Stimulated activated CD8-positive, alpha-beta memory T cell treated with anti-CD3 and anti-CD28 coated beads, Interleukin-15, amount 100 ng/mL, for 1 hour (primary cell): Measurements from ENCODE around the gene NTNG2.
"Not testable (repeated sequence)": the region's sequence is repeated elsewhere in the genome, so short reads cannot be mapped to it uniquely, and the experiment has no call there.

Source experiments
- DNase-seq: peaks from one replicate; pipeline ENCODE4 v3.0.0-alpha.2; 2020; ENCODE audit warnings: low read depth

Gene NTNG2

GRCh38 chr9:132250324-132251262 is 88.7 kb downstream of the NTNG2 start:
- DNase-seq: no peak

- DNase-seq: no peak
Observed at GRCh38 chr9:132260846-132261245, 99.0 kb downstream of the NTNG2 start.

GRCh38 chr9:132266017-132266416 is 104.2 kb downstream of the NTNG2 start:
- DNase-seq: no peak

- DNase-seq: no peak
Observed at GRCh38 chr9:132267660-132268059, 105.8 kb downstream of the NTNG2 start.

GRCh38 chr9:132268725-132269352 is 107.0 kb downstream of the NTNG2 start:
- peak; percentile 53 for DNase-seq

GRCh38 chr9:132269704-132270516 is 108.1 kb downstream of the NTNG2 start:
- DNase-seq: not testable (repeated sequence)

GRCh38 chr9:132274861-132275260 is 113.0 kb downstream of the NTNG2 start:
- DNase-seq: no peak

GRCh38 chr9:132283165-132283564 is 121.3 kb downstream of the NTNG2 start:
- DNase-seq: no peak

GRCh38 chr9:132283863-132284262 is 122.0 kb downstream of the NTNG2 start:
- DNase-seq: no peak

GRCh38 chr9:132287256-132287760 is 125.5 kb downstream of the NTNG2 start:
- DNase-seq: no peak

- no peak for DNase-seq
Observed at GRCh38 chr9:132288361-132288760, 126.5 kb downstream of the NTNG2 start.

GRCh38 chr9:132288966-132289365 is 127.1 kb downstream of the NTNG2 start:
- no peak for DNase-seq

- DNase-seq: no peak
Observed at GRCh38 chr9:132293145-132293721, 131.4 kb downstream of the NTNG2 start.
